Gastrocnemius medialis (tissue), 4 donors: ENCODE measurements around the gene VNN1.

ENCODE experiments used
- CTCF ChIP-seq, 5 experiments: fragments of 450-650 bp in 3 of 5; fragments of 200-600 bp in 2 of 5; sonication (generic) in 2 of 5; IDR thresholded peaks in 4 of 5; conservative IDR thresholded peaks in 1 of 5; 1 replicate in 4 of 5; 2 replicates in 1 of 5; pipeline ENCODE4 v1.5.1; 2016 to 2019; ENCODE audit warnings: antibody characterized with exemption in 5 of 5, mild to moderate bottlenecking in 3 of 5, moderate library complexity in 3 of 5
- POLR2A ChIP-seq, 2 donors: fragments of 450-650 bp; IDR thresholded peaks; one replicate each; pipeline ENCODE4 v1.6.1; 2017; ENCODE audit warnings: antibody characterized with exemption in 2 of 2, mild to moderate bottlenecking in 2 of 2, moderate library complexity in 2 of 2

- TF ChIP-seq POLR2A (IDR thresholded peaks at IDR 0.05) (no peak), CTCF (IDR thresholded peaks at IDR 0.05 in 4 of 5, conservative IDR thresholded peaks at IDR 0.05 in 1 of 5) (no peak)
These were observed 49.4 kb downstream of the VNN1 start for GRCh38 chr6:132664309-132665034.
